HG03095 (cell line): ENCODE results near the gene MMP11.

Experiments
- ATAC-seq: cut with Tn5 transposase; IDR thresholded peaks from one replicate; pipeline ENCODE4 v1.9.1; 2021; ENCODE audit warnings: moderate library complexity; ENCODE audit not compliant: unreplicated experiment

Gene MMP11

DNA sequence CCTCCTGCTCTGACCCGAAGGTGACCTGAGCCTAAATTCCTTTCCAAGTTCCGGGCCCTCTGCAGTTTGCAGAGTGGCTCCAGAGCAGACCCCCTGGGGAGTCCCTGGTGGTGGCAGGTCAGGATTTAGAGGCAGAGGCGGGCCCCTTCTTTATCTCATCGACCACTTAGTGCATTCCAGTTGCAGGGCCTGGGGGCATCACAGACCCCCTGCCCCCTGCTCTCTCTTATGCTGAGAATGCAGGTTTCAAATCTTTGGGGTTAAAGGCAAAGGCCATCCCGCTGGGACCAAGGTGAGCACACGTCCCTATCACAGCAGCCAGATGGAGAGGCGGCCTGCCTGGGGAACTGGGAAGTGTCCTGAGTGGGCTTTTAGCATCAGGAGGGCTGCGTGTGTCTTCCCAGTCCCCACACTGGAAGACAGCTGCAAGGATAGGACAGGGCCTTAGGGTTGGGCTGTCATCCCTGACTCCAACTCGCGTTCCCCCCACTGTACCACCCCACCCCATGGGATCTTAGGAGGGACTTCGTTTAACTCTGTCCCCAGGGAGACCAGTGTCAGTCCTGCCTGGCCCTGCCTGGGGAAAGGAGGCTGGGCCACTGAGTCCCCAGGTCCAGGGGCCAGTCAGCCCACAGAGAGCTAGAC lies 54.8 kb downstream of the MMP11 start:
- ATAC-seq = no peak

DNA sequence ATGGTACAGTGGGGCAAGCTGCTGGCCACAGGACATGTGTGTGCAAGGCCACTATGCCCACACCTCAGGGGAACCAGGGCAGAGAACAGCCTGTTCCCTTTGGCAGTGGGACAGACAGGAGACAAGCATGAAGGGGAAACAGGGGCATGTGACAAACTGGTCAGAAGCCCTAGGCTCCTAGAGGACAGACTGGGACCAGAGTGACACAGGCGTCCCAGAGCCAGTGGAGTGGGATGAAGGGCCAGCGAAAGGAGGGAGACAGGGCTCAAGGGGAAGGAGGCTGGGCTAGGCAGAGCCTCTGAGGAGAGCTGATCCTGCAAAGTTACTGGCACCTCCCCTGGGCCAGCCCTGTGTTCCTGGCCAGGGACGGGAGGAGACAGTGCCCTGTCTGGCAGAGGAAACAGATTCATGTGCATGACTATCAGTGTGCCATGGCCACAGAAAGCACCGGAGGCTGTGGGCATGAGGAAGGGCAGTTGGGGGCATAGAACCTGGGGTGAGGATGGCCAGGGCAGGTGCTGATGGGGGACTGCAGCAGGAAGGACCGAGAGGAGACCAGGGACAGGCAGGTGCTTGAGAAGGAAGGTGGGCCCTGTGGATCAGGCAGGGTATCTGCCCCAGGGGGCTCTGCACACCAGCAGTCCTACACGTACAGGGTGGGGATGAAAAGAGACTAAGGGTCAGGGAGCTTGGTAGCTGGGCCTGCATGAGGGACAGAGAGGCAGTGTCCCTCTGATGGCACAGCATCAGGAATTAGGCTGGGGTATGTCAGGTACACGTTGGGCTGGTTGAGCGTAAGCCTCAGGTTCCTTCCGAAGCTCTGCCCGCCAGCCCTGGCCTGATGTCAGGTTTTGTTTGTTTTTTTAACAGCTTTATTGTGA lies 56.4 kb downstream of the MMP11 start:
- ATAC-seq = no peak

DNA sequence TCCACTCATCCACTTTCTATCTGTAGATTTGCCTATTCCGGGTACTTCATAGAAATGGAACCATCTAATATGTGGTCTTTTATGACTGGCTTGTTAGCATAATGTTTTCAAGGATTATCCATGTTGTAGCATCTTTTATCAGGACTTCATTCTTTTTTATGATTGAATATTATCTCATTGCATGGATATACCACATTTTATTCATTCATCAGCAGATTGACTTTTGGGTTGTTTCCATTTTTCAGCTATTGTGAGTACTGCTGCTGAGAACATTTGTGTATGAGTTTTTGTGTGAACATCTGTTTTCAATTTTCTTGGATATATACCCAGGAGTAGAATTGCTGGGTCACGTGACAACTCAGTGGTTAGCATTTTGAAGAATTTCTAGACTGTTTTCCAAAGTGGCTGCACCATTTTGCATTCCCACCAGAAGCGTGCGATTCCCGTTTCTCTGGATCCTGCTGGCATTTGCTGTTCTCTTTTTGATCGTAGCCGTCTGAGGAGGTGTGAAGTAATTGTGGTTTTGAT lies 57.3 kb downstream of the MMP11 start:
- no peak for ATAC-seq

DNA sequence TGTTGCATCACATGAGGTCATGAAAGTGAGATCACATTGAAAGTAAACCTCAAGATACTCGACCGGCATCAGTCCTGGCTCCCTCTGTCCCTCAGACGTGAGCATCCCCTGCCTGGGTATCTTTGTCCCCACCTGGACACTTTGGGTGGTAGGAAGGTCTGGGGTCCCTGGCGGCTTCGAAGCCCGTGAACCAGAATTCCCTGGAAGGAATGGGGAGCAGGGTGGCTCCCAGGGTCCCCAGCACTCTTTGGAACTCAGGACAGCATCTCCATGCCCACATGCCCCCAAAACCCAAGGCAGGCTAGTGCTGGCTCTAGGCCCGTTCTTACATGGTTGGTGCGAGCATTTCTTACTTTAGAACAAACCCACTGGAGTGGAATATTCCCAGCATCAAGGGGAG lies 58.6 kb downstream of the MMP11 start:
- no peak for ATAC-seq

DNA sequence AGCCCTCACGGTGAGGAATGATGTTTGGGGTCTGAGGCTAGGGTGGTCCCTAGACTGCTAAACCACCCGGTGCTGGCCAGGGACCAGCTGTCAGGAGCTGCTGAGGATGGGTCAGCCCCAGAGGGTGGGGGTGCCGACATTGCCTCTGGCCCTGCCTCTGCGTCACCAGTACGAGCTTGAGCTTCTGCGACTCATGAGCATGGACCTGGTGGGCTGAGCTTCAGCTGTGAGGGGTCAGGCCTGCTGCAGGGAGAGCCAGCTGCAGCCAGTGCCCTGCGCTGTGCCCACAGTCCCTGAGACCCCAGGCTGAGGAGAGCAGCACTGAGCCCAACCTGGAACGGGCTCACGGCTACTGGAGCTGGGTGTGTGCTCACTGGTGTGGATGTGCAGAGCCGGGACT lies 59.1 kb downstream of the MMP11 start:
- ATAC-seq = no peak

DNA sequence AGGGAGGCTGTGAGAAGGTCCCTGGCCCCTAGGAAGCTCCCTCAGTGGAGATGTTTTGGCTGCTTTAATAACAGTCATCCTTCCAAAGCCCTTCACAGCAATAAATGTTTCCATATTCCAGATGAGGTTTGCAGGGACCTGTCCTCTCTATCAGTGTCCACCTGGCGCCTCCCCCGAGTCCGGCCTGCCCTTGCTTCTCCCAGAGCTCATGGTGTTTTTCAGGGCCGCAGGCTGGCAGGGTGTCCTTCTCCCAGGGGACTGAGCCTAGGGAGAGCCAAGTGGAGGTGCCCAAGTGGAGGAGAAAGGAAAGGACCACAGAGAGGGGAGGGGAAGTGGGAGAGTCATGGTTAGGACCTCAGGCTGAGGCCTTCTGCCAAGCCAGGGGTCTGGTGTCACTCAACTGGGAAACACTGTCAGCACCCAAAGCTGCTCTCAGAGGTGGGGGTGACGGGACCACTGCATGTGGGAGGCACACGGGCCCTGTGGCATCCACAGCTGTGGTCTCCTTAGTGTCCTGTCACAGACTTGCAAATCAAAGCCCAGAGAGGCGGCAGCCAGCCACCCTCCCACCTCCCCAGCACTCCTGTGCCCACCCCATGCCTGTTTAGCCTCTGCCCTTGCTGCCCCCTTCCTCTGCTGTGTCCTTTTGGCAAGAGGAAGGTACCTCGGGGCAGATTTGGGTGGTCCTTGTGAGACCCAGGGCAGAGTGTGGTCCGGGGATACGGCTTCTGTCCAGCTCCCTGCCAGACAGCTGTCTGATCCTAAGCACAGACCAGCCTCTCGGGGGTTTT lies 59.8 kb downstream of the MMP11 start:
- ATAC-seq = no peak

DNA sequence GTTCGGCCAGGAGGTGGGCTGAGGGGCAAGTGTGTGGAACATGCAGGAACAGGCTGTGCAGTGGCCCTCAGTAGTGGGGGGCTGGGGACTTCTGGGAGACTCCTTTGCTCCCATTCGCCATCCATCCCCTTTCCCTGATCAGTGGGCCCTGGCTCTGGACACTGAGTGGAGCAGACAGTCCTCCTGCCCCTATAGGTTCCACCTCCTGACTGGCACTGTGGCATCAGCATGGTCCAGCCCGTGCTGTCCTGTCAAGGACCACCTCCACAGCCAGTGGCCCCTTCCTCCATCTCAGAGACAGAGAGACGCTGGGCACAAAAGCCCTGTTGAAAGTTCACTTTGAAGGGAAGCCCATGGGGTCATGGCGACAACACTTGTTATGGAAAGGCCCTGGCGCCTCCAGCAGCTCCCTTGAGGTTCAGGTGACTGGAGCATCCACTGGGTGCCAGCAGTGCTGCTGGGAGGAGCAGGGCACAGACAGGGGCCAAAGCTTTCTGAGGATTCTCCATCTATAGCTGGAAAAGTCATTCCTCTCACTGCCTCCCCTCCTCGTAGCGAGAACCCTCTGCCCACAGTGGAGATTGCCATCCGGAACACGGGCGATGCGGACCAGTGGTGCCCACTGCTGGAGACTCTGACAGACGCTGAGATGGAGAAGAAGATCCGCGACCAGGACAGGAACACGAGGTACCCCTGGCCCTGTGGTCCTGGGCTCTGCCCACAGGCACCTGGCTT lies 60.5 kb downstream of the MMP11 start:
- no peak for ATAC-seq
